Measurements from ENCODE around the gene NRGN.

DNA sequence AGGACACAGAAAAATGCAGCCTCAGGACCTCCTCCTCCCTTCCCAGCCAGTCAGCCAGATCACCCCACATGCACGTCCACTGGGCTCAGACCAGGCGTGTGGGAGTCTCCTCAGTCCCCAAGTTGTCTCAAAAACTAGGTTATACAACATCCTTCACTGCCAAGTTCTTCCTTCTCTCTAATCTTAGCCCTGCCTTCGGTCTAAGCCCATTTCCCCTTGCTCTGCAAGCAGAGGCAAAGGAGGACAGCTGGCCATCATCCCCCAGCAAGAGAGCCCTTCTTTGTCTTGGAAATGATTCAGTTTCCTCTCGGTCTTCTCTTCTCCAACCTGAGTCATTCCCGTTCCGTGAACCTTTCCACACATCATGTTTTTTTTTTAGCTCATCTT is 14.0 kb upstream of the NRGN start:
- TF ChIP-seq, protein P1, sequence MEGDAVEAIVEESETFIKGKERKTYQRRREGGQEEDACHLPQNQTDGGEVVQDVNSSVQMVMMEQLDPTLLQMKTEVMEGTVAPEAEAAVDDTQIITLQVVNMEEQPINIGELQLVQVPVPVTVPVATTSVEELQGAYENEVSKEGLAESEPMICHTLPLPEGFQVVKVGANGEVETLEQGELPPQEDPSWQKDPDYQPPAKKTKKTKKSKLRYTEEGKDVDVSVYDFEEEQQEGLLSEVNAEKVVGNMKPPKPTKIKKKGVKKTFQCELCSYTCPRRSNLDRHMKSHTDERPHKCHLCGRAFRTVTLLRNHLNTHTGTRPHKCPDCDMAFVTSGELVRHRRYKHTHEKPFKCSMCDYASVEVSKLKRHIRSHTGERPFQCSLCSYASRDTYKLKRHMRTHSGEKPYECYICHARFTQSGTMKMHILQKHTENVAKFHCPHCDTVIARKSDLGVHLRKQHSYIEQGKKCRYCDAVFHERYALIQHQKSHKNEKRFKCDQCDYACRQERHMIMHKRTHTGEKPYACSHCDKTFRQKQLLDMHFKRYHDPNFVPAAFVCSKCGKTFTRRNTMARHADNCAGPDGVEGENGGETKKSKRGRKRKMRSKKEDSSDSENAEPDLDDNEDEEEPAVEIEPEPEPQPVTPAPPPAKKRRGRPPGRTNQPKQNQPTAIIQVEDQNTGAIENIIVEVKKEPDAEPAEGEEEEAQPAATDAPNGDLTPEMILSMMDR (IDR thresholded peaks at IDR 0.05; ENCODE audit: insufficient read depth, low read length) = no peak
- TF ChIP-seq, protein P2, sequence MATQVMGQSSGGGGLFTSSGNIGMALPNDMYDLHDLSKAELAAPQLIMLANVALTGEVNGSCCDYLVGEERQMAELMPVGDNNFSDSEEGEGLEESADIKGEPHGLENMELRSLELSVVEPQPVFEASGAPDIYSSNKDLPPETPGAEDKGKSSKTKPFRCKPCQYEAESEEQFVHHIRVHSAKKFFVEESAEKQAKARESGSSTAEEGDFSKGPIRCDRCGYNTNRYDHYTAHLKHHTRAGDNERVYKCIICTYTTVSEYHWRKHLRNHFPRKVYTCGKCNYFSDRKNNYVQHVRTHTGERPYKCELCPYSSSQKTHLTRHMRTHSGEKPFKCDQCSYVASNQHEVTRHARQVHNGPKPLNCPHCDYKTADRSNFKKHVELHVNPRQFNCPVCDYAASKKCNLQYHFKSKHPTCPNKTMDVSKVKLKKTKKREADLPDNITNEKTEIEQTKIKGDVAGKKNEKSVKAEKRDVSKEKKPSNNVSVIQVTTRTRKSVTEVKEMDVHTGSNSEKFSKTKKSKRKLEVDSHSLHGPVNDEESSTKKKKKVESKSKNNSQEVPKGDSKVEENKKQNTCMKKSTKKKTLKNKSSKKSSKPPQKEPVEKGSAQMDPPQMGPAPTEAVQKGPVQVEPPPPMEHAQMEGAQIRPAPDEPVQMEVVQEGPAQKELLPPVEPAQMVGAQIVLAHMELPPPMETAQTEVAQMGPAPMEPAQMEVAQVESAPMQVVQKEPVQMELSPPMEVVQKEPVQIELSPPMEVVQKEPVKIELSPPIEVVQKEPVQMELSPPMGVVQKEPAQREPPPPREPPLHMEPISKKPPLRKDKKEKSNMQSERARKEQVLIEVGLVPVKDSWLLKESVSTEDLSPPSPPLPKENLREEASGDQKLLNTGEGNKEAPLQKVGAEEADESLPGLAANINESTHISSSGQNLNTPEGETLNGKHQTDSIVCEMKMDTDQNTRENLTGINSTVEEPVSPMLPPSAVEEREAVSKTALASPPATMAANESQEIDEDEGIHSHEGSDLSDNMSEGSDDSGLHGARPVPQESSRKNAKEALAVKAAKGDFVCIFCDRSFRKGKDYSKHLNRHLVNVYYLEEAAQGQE (IDR thresholded peaks at IDR 0.05; ENCODE audit: insufficient replicate concordance, low read depth) = no peak
- TF ChIP-seq POLR2AphosphoS5 (IDR thresholded peaks at IDR 0.05; ENCODE audit: low read depth) = no peak
- no peak for TF ChIP-seq GABPA (IDR thresholded peaks at IDR 0.05; ENCODE audit: low read depth)
- no peak for TF ChIP-seq SPI1 (IDR thresholded peaks at IDR 0.05; ENCODE audit: borderline replicate concordance, low read depth)
